SK-N-SH (cell line): ENCODE measurements around the gene IGFL4. TPM values are rescaled to one million over a fixed set of nuclear protein-coding genes. Genes with fewer than 3 reads are reported as not detected.

Source experiments
- CTCF ChIA-PET: fragments of 300-600, 350-600 bp; formaldehyde crosslinking; extraction: SDS; loops from one replicate; lab custom pipeline; 2021; lab: Yijun Ruan, JAX
- POLR2A ChIA-PET: fragments of 350-600 bp; sonication (Branson Sonifier 250); formaldehyde crosslinking; extraction: SDS; loops from one replicate; lab custom pipeline; 2020; ENCODE audit warnings: antibody characterized with exemption, inconsistent platforms; lab: Yijun Ruan, JAX
- DNase-seq: peaks from one replicate; pipeline ENCODE4 v3.0.0; 2012
- H2AFZ ChIP-seq: fragments of 200-600 bp; sonication (generic); 2 replicates; pipeline ENCODE4 v1.8.1; 2016; ENCODE audit warnings: antibody characterized with exemption, mild to moderate bottlenecking, low read depth
- H3F3A ChIP-seq: fragments of 200-600 bp; sonication (generic); replicated peaks from 2 replicates; pipeline ENCODE3; 2016; ENCODE audit warnings: antibody characterized with exemption, mild to moderate bottlenecking; ENCODE audit not compliant: insufficient read depth
- H3K27ac ChIP-seq, 2 experiments: fragments of 200-500 bp in 1 of 2; fragments of 200-600 bp in 1 of 2; sonication (Bioruptor generic) in 1 of 2; sonication (generic), shearing (Covaris generic) in 1 of 2; 2 replicates each; pipeline versions ENCODE4 v1.5.1 to v1.6.1; 2014 to 2016; ENCODE audit warnings: low read depth in 2 of 2, inconsistent platforms in 1 of 2, low read length in 1 of 2, mild to moderate bottlenecking in 1 of 2, mixed read lengths in 1 of 2
- H3K27me3 ChIP-seq: fragments of 200-600 bp; sonication (generic), shearing (Covaris generic); 2 replicates; pipeline ENCODE4 v1.6.1; 2016; ENCODE audit warnings: mixed run types; ENCODE audit not compliant: insufficient read depth
- H3K36me3 ChIP-seq, 2 experiments: fragments of 200-500 bp in 1 of 2; fragments of 200-600 bp in 1 of 2; sonication (Bioruptor generic) in 1 of 2; sonication (generic) in 1 of 2; replicated peaks in 1 of 2; 2 replicates each; pipeline versions ENCODE3 to v1.5.1; 2014 to 2016; ENCODE audit warnings: low read length in 1 of 2, mild to moderate bottlenecking in 1 of 2; ENCODE audit not compliant: insufficient read depth in 2 of 2, control insufficient read depth in 1 of 2
- H3K4me1 ChIP-seq, 2 experiments: fragments of 200-500 bp in 1 of 2; fragments of 200-600 bp in 1 of 2; sonication (Bioruptor generic) in 1 of 2; sonication (generic), shearing (Covaris generic) in 1 of 2; 2 replicates each; pipeline versions ENCODE4 v1.5.1 to v1.6.1; 2014 to 2016; ENCODE audit warnings: low read depth in 1 of 2, low read length in 1 of 2, mixed run types in 1 of 2; ENCODE audit not compliant: insufficient read depth in 2 of 2, control insufficient read depth in 1 of 2
- H3K4me2 ChIP-seq: fragments of 200-600 bp; sonication (generic), shearing (Covaris generic); 2 replicates; pipeline ENCODE4 v1.6.1; 2017; ENCODE audit warnings: mixed run types
- H3K4me3 ChIP-seq, 2 experiments: fragments of 200-500 bp in 1 of 2; fragments of 200-600 bp in 1 of 2; sonication (Bioruptor generic) in 1 of 2; sonication (generic), shearing (Covaris generic) in 1 of 2; 2 replicates each; pipeline versions ENCODE4 v1.5.1 to v1.8.1; 2014 to 2016; ENCODE audit warnings: low read depth in 2 of 2, inconsistent platforms in 1 of 2, low read length in 1 of 2, mild to moderate bottlenecking in 1 of 2, mixed read lengths in 1 of 2, moderate library complexity in 1 of 2
- H3K79me2 ChIP-seq: fragments of 200-600 bp; sonication (generic); 2 replicates; pipeline ENCODE4 v1.8.1; 2017; ENCODE audit warnings: mild to moderate bottlenecking; ENCODE audit not compliant: insufficient read depth
- H3K9ac ChIP-seq: fragments of 200-600 bp; sonication (generic); 2 replicates; pipeline ENCODE4 v1.6.1; 2017; ENCODE audit warnings: mixed run types
- H3K9me2 ChIP-seq: fragments of 200-600 bp; sonication (generic); 2 replicates; pipeline ENCODE4 v1.6.1; 2017; ENCODE audit warnings: mixed run types
- H3K9me3 ChIP-seq: fragments of 200-600 bp; sonication (generic); 2 replicates; pipeline ENCODE4 v1.6.1; 2017; ENCODE audit warnings: mixed run types, mild to moderate bottlenecking, moderate library complexity
- H4K20me1 ChIP-seq: fragments of 200-600 bp; sonication (generic); 2 replicates; pipeline ENCODE4 v1.6.1; 2017; ENCODE audit warnings: mild to moderate bottlenecking, mixed run types; ENCODE audit not compliant: insufficient read depth
- EZH2phosphoT487 ChIP-seq: fragments of 200-600 bp; sonication (generic); IDR thresholded peaks from 2 replicates; pipeline ENCODE4 v1.6.1; 2017; ENCODE audit warnings: low read depth, mixed run types, mild to moderate bottlenecking, antibody characterized with exemption, moderate library complexity, borderline replicate concordance
- IRF3 ChIP-seq: fragments of 150-350 bp; IDR thresholded peaks from 2 replicates; pipeline ENCODE4 v1.6.1; 2016; ENCODE audit warnings: mild to moderate bottlenecking, low read depth, low read length
- JUND ChIP-seq: IDR thresholded peaks from 2 replicates; pipeline ENCODE4 v1.4.0; 2012
- MAX ChIP-seq: IDR thresholded peaks from 2 replicates; pipeline ENCODE4 v1.4.0; 2012; ENCODE audit warnings: low read depth
- MEF2A ChIP-seq: IDR thresholded peaks from 2 replicates; pipeline ENCODE4 v1.4.0; 2012; ENCODE audit warnings: low read depth, borderline replicate concordance
- POLR2AphosphoS5 ChIP-seq: IDR thresholded peaks from 2 replicates; pipeline ENCODE4 v1.6.1; 2012; ENCODE audit warnings: low read depth, low read length
- RAD21 ChIP-seq: IDR thresholded peaks from 2 replicates; pipeline ENCODE4 v1.6.1; 2012; ENCODE audit warnings: mild to moderate bottlenecking, low read length
- RCOR1 ChIP-seq: fragments of 150-350 bp; IDR thresholded peaks from 2 replicates; pipeline ENCODE4 v1.6.1; 2017; ENCODE audit warnings: antibody characterized with exemption, low read length
- RFX5 ChIP-seq: IDR thresholded peaks from 2 replicates; pipeline ENCODE4 v1.6.1; 2012; ENCODE audit warnings: mild to moderate bottlenecking, improper control_type of control experiment, low read length
- RXRA ChIP-seq: IDR thresholded peaks from 2 replicates; pipeline ENCODE4 v1.4.0; 2012; ENCODE audit warnings: low read depth, mild to moderate bottlenecking, borderline replicate concordance
- SIN3A ChIP-seq: IDR thresholded peaks from 2 replicates; pipeline ENCODE4 v1.6.1; 2012; ENCODE audit warnings: low read depth, mild to moderate bottlenecking, low read length, moderate library complexity, borderline replicate concordance
- SMC3 ChIP-seq: IDR thresholded peaks from 2 replicates; pipeline ENCODE4 v1.6.1; 2012; ENCODE audit warnings: low read depth, low read length, improper control_type of control experiment
- TAF1 ChIP-seq: IDR thresholded peaks from 2 replicates; pipeline ENCODE4 v1.6.1; 2012; ENCODE audit warnings: low read depth, mild to moderate bottlenecking, low read length, moderate library complexity, borderline replicate concordance
- TEAD4 ChIP-seq: IDR thresholded peaks from 2 replicates; pipeline ENCODE4 v1.4.0; 2012; ENCODE audit warnings: mild to moderate bottlenecking, borderline replicate concordance; ENCODE audit not compliant: insufficient read depth
- USF1 ChIP-seq: IDR thresholded peaks from 2 replicates; pipeline ENCODE4 v1.4.0; 2012; ENCODE audit warnings: low read depth, borderline replicate concordance
- YY1 ChIP-seq: IDR thresholded peaks from 2 replicates; pipeline ENCODE4 v1.4.0; 2012; ENCODE audit warnings: low read depth, mild to moderate bottlenecking
- WGBS: methylation state at CpG from one replicate; pipeline ENCODE4 v1.1.6; 2017; ENCODE audit warnings: low lambda C conversion rate; 5-methylcytosine and 5-hydroxymethylcytosine counted together
- polyA plus RNA-seq, 3 experiments: library from polyadenylated mRNA; depleted of rRNA; stranded (reverse); fragments of >200 nt; gene quantifications; 2 replicates each; pipeline ENCODE4 v1.2.3, GENCODE V29; 2012
- TF ChIP-seq, protein P1 (sequence below): IDR thresholded peaks from 2 replicates; pipeline ENCODE4; 2012

IGFL4 gene
- polyA plus RNA-seq, 1 of the 3 experiments (the other 2 are of a cell fraction): not detected

- DNase-seq: no peak
- peaks cover 85% of the 10 kb centered on the region; the same call in 1 of the 2 replicates for H3K27me3 ChIP-seq
- no peak overlapping the region for H3K4me3 ChIP-seq
- no peaks in the 10 kb centered on the region for H3K36me3 ChIP-seq
- no peaks in the 10 kb centered on the region for H4K20me1 ChIP-seq
- 4% methylated on average over 4 of the region's 4 CpGs for WGBS
- no peak overlapping the region for H3K9ac ChIP-seq
- no peaks in the 10 kb centered on the region for H3K4me1 ChIP-seq
- H3K27ac ChIP-seq: no peak overlapping the region
- CTCF ChIA-PET: interaction anchor here (0.8 to 4.0 kb wide), 2 partner anchors 9 to 24 kb away, joined by 3 to 19 read pairs; no protein-coding TSS in a partner anchor
- no peaks in the 10 kb centered on the region for H3F3A ChIP-seq
- POLR2A ChIA-PET: no interaction called here
- no peak for TF ChIP-seq POLR2AphosphoS5
- no peak for TF ChIP-seq MEF2A
- no peak for TF ChIP-seq RCOR1
- TF ChIP-seq MAX: no peak
- TF ChIP-seq USF1: no peak
- TF ChIP-seq JUND: no peak
- TF ChIP-seq EZH2phosphoT487: no peak
- no peak for TF ChIP-seq IRF3
- TF ChIP-seq RXRA: no peak
- TF ChIP-seq RAD21: no peak
- TF ChIP-seq SMC3: no peak
- no peak for TF ChIP-seq TEAD4
- TF ChIP-seq RFX5: no peak
- no peak for TF ChIP-seq TAF1
- TF ChIP-seq YY1: no peak
- TF ChIP-seq SIN3A: no peak
- TF ChIP-seq, protein P1, sequence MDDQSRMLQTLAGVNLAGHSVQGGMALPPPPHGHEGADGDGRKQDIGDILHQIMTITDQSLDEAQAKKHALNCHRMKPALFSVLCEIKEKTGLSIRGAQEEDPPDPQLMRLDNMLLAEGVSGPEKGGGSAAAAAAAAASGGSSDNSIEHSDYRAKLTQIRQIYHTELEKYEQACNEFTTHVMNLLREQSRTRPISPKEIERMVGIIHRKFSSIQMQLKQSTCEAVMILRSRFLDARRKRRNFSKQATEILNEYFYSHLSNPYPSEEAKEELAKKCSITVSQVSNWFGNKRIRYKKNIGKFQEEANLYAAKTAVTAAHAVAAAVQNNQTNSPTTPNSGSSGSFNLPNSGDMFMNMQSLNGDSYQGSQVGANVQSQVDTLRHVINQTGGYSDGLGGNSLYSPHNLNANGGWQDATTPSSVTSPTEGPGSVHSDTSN: no peak
- TF ChIP-seq, all 33 proteins: peak for 0
- no peaks in the 10 kb centered on the region for H3K9me2 ChIP-seq
- no peaks in the 10 kb centered on the region for H3K79me2 ChIP-seq
- H3K9me3 ChIP-seq: no peaks in the 10 kb centered on the region; the same call in 1 of the 2 replicates
- H3K4me2 ChIP-seq: no peak overlapping the region
- H2AFZ ChIP-seq: no peak overlapping the region
Measured at GRCh38 chr19:46052896-46053295, 12.1 kb upstream of the IGFL4 start.
